D721Med (cell line): Measurements from ENCODE around the gene GMDS.

Experiments used
- DNase-seq: peaks from one replicate; pipeline ENCODE4 v3.0.0; 2011; ENCODE audit warnings: low spot score; ENCODE audit not compliant: insufficient read length
- FAIRE-seq: peaks from 2 replicates; lab custom pipeline; 2011; peaks lifted over from hg19 to GRCh38; lab: Jason Lieb, UNC
- TF ChIP-seq, protein P1 (sequence below): IDR thresholded peaks from 2 replicates; pipeline ENCODE4 v1.5.1; 2012; ENCODE audit warnings: mild to moderate bottlenecking, control low read depth; ENCODE audit not compliant: insufficient read depth; ENCODE audit errors: missing control alignments

The GMDS gene

GRCh38 chr6:1738558-1739081, 506.8 kb downstream of the GMDS start:
- peak; percentile 45 for DNase-seq
- no peak for FAIRE-seq
- TF ChIP-seq, protein P1, sequence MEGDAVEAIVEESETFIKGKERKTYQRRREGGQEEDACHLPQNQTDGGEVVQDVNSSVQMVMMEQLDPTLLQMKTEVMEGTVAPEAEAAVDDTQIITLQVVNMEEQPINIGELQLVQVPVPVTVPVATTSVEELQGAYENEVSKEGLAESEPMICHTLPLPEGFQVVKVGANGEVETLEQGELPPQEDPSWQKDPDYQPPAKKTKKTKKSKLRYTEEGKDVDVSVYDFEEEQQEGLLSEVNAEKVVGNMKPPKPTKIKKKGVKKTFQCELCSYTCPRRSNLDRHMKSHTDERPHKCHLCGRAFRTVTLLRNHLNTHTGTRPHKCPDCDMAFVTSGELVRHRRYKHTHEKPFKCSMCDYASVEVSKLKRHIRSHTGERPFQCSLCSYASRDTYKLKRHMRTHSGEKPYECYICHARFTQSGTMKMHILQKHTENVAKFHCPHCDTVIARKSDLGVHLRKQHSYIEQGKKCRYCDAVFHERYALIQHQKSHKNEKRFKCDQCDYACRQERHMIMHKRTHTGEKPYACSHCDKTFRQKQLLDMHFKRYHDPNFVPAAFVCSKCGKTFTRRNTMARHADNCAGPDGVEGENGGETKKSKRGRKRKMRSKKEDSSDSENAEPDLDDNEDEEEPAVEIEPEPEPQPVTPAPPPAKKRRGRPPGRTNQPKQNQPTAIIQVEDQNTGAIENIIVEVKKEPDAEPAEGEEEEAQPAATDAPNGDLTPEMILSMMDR = no peak

GRCh38 chr6:1737463-1738311, 507.7 kb downstream of the GMDS start:
- FAIRE-seq = no peak
- TF ChIP-seq, protein P1 = no peak
- DNase-seq = no peak

DNA sequence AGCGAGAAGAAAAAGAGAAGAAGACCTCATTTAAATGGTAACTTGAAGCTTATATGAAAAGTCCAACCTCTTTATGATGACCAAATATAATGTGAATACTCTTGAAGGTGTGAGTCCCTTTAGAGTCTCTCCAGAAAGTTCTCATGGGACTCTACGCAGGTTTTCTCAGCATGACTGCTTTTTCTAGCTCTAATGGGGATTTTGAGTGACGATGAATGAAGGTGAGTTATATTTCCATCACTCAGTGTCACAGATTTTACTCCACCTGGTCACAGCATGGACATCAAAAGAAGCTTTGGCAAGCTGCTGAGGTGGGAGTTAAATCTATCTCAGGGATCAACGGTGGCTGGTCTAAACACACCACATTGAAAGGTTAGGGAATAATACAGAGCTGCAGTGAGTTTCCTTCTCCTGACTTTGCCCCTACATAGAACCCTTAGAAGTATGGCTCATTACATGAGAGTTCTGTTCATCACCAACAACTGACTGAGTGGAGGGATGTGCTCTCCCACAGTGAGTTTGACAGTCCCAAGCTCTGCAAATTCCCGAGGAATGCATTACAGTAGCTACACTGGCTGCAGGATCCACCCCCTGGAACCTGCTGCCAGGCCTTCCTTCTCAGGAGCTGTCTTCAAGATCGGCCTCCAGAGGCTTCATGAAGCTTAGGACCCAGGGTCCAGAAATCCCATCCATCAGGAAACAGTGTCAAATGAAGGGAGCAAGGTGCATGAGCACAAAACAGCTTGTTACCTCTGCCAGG, 508.9 kb downstream of the GMDS start:
- TF ChIP-seq, protein P1 = no peak

GRCh38 chr6:1735239-1735803, 510.1 kb downstream of the GMDS start:
- no peak for FAIRE-seq
- DNase-seq = no peak
- TF ChIP-seq, protein P1 = no peak

More for the DNA sequence above, 508.9 kb downstream of the GMDS start:
- DNase-seq = no peak
- FAIRE-seq = no peak

- TF ChIP-seq, protein P1 = no peak
- DNase-seq (no peak), FAIRE-seq (no peak)
Observed at GRCh38 chr6:1730882-1731281, 514.5 kb downstream of the GMDS start.

- FAIRE-seq = no peak
- TF ChIP-seq, protein P1 = no peak
- no peak for DNase-seq
Observed at GRCh38 chr6:1729750-1730140, 515.7 kb downstream of the GMDS start.
